NCI-H345 (cell line): ENCODE data around the gene SAP30L.

Experiments used
- DNase-seq: peaks from one replicate; lab custom pipeline; 2025; lab: John Stamatoyannopoulos, UW

Gene SAP30L, protein sequence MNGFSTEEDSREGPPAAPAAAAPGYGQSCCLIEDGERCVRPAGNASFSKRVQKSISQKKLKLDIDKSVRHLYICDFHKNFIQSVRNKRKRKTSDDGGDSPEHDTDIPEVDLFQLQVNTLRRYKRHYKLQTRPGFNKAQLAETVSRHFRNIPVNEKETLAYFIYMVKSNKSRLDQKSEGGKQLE

DNA sequence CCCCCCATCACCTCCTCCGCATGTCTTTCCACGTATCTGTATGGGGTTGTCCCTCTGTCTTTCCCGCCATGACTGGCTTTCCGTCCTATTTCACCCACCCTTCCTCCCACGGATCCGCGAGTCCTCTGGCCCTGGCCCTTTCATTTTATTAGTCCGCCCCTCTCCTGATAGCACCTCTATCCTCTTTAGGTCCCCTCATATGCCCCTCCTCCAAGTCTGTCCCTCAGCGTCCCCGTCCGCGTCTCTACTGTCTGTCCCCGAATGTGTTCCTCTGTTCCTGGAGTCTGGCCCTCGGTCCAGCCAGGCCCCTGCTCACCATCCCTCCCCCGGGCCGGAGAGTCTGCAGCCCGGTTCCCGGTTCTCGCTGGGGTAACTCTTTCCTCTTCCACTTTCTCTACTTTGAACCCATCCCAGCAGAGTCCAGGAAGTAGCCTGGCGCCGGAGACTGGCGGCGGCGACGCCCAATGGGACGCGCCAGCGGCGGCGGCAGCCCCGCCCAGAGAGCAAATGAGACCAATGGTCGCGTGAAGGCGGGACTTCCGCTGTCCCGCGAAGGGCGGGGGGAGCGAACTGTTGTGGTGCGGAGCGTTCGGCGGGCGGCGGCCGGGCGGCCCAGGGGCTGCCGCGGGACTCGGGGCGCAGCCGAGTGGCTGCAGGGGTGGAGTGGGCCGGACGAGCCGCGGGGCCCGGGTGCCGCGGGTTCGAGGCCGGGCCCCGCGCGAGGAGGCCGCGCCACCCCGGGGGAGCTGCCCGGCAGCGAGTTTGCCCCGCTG, at the start of gene SAP30L:
Gene SAP30L (plus strand): TSS at position 576 of the 773 bp plus-strand sequence. CDS start 608 bp downstream, outside the sequence.
- DNase-seq, result peak; percentile 96

DNA sequence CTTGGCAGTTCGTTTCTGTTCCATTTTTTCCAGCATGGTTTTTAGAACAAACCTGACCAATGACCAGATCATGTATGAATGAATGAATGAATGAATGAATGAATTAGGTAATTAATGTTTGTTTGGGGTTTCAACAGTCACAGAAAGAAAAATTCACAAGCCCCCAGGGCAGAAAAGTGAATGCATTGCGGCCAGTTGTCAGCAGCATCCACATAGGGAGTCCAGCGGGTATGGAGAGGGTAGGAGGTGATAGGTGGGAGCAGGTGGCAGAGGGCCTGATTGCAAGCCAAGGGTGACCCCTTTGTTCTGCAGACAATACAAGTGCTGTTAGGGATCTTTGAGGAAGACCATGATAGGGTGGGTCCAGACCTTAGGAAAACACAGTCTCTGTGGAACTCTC, 49.7 kb upstream of the SAP30L start:
- no peak for DNase-seq

DNA sequence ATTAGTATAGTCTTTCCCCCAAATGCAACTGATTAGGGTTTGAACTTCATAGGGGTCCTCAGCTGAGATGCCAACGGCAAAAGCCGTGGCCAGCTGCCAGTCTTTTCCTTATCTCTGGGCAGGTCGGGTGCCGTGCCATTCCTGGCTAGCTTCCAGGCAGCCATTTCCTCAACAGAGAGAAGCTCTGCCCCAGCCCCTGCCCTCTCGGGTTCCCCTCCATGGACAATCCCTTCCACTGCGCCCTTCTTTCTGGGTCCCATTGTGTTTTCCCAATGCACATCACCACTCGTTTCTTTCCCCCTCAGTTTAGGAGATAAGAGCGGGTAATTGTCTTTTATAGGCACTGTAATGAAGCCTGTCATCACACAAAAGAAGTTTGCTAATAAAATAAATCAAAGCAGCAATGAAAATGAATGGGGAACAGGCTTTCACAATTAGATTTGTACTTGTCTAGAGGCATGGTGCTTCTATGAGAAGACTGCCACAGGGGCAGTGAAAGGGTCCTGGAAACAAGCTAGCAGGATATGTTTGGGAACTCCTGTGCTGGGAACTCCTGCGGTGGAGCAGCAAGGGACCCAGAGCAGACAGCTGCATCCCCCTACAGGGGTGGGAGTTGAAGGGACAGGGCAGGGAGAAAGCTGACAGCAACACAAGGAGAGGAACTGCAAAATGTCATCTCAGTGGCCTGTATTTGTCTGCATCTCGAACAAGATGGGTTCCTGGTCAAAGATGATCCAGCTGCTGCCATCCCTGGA, 48.0 kb upstream of the SAP30L start:
- peak; percentile 80 for DNase-seq

DNA sequence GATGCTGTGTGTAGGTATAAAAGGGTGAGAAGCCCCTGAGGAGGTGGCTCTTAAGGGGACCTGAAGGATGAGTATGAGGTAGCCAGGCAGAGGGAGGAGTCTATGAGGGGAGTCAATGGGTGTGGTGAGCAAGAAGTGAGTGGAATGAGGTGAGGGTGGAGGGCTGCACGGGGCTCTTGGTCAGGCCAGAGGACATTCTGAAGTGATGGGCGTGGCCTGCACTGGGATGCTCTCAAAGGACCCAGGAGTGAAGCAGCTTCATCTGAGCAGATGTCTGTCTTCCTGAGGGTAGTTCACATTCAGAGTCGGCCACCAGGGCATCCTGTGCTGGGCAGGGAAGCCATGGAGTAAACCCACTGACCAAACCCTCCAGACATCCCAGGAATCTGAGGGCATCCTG, 45.1 kb upstream of the SAP30L start:
- no peak for DNase-seq

DNA sequence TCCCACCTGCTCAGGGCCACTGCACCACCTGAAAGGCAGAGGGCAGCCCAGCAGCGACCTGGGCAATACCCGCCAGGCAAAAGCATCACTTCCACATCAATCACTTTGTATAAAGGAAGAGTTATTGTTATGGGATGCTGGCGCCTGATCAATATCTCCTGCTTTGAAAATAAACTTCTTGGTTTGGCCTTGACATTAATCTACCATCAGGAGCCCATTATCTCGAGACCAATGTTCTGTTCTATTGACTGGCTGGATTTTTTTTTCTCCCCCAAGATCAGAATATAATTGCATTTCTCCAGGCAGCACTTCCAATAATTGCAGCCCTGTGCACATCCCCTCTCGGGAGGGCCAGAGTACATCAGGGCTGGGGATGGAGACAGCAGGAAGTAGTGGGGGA, 44.4 kb upstream of the SAP30L start:
- DNase-seq, result no peak

DNA sequence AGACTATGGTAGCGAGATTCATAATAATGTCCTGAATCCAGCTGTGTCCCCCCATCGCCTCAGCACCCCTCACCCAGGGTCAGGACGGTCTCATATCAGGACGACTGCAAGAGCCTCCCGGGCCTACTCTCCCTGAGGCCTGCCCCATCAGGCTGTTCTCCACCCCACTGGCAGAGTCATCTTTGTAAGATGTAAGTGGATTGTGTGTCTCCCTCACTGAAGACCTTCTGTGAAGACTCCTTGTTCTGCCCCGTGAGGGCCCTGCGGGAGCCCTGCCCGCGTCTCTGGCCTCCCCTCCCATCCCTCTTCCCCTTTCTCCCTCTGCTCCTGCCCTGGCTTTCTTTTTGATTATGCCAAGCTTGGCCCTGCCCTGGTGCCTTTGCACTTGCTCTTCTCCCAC, 43.9 kb upstream of the SAP30L start:
- DNase-seq, result no peak

DNA sequence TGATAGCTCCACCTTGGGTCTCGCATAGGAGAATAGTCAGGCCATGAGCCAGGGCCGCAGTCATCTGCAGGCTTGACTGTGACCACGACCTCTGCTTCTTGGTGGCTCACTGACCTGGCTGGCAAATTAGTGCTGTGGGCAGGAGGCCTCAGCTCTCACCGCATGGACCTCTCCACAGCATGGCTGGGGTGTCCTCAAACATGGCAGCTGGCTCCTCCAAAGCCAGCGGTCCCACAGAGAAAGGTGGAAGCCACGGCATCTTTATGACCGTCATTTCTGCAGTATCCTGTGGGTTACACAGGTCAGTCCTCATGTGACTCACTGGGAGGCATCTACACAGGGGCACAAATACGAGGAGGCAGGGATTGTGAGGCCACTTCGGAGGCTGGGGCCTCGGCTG, 43.2 kb upstream of the SAP30L start:
- no peak for DNase-seq

DNA sequence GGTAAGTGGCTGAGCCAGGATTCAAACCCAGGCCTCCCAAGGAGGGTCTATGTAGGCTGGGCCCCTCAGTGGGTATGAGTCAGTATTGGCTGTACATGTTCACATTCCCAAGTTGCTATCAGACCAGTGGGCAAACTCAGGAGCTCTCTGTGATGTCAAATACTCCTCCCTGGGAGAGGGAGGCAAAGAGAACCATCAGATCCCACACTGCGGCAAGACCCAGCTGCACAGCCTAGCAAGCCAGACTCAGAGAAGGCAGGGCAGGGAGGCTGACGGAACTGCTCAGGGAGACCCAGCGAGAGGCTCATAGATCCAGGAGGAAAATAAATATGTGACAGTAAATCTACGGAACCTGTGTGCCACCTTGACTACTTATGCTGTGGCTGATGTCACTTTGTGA, 42.6 kb upstream of the SAP30L start:
- no peak for DNase-seq

DNA sequence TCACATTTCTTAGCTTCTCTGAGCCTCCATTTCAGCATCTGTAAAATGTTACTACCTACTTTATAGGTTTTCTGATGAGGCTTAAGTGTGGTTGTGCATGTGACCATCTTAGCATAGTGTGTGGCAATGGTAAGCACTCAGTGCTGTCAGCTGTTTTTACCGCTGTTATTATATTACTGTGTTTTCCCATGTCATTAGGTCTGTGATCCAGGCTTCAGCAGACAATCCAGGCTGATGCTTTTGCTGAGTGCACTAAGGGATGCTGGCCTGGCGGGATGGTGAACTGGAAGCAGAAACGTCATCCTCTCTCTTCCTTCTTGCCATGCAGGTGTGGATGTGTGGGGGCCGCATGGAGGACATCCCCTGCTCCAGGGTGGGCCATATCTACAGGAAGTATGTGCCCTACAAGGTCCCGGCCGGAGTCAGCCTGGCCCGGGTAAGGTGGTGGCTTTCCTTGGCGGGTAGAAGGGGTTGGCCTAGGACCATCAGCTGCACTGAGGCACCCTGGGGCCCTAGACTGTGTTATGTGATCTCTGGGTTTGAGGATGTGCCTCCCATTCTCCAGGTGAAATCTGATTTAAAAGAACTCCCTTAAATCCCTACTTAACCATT, 41.9 kb upstream of the SAP30L start:
- DNase-seq, result no peak

DNA sequence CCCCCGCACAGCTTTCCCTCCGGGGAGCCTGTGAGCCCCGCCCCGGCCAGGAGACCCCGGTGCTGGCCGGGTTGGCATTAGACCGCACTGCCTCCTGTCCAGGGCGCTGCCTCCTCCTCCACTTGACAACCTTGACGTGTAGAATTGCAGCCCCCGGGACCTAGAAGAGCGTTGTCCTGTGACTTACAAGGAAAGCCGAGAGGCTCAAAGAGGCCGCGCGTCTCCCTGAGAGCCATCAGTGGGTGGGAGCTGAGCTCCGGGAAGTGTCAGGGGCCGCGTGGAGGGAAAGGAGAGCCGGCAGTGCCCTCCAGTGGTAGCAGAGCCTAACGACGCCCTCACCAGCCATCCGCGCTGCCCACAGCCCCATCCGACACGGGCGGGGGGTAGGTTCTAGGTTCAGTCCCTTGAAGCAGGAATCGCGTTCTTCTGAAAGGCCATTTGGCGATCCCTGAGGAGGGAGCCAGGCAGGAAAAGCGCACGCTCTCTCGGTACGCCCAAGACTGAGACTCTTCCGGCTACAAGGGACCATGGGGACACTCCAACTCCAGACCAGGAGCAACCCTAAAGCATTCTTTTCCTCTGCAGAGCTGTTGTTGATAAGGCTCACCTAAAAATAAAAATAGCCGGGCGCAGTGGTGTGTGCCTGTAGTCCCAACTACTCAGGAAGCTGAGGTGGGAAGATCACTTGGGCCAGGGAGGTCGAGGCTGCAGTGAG, 40.6 kb upstream of the SAP30L start:
- DNase-seq, result peak; percentile 69

DNA sequence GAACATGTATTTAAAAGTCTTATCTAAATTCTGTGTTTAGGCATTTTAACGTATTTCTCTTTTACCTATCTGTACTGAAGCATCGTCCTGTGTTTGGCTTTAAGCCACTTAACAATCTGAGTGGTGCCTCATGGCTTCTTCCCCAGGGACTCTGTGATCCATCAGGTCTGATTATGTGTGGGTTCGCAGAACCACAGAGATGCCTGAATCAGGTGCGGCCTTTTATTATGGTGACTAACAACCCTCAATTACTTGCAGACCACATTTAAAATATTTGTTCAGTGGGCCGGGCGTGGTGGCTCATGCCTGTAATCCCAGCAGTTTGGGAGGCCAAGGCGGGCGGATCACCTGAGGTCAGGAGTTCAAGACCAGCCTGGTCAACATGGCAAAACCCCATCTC, 39.6 kb upstream of the SAP30L start:
- no peak for DNase-seq

DNA sequence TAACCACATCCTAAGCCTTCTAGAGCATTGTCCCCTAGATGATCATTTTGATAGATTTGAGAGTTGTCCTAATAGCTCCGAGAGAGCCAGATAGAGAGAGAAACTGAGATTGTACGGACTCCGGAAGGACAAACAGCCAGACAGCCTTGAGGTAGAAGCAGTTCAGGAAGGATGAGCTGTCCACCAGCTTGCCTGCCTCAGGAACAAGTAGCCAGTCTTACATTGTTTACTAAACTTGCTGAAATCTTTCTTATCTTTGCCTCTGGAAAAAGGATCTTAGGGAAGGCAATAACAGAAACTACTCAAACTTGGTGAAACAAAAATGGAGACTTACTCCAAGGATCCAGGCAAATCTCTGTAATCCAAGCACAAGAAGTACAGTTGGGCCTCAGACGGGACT, 39.0 kb upstream of the SAP30L start:
- no peak for DNase-seq

DNA sequence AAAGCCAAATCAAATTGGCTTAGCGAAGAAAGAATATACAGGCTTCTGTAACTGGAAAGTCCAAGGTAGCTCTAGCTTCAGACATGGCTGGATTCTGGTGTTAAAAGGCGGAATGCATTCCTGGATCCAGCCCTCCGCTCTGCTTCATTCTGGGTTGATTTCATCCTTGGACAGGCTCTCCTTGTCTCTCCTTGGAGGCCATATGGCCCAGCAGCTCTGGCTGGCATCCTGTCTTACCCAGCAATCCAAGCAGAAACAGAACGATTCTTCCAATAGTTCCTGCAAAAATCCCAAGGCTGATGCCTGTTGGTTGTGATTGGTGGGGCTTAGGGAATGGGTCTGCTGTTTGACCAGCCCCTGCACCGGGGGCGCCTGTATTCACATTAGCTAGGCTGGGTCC, 37.0 kb upstream of the SAP30L start:
- no peak for DNase-seq

DNA sequence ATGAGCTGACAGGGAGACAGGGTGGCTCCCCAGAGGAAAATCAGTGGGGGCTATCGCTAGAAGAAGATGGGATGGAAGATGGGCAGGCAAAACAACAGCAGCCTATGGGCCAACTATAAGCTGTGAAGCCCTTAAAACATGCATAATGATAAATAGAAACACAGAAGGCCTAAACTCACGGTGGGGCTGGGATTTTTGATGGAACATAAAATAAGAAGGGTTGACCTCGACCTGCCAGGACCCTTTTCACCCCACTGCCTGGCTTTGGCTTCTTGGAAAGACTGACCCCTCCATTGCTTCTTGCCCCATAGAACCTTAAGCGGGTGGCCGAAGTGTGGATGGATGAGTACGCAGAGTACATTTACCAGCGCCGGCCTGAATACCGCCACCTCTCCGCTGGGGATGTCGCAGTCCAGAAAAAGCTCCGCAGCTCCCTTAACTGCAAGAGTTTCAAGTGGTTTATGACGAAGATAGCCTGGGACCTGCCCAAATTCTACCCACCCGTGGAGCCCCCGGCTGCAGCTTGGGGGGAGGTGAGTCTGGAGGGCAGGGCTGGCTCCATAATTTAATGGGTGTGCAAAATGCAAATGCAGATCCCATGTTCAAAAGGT, 36.5 kb upstream of the SAP30L start:
- DNase-seq, result no peak

DNA sequence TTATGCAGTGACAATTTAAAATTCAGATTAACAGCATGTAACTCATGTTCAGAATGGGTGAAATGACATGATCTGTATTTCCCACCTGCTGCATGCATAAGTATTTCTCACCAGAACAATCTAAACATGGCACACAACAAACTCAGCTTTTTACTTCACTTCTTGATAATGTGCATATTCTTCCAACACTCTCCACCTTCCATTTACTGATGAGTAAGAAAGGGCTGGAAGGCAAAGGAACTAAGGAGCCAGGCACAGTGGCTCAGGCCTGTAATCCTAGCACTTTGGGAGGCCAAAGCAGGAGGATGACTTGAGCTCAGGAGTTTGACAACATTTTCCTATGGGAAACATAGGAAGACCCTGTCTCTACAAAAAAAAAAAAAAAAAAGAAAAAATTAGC, 35.8 kb upstream of the SAP30L start:
- no peak for DNase-seq

DNA sequence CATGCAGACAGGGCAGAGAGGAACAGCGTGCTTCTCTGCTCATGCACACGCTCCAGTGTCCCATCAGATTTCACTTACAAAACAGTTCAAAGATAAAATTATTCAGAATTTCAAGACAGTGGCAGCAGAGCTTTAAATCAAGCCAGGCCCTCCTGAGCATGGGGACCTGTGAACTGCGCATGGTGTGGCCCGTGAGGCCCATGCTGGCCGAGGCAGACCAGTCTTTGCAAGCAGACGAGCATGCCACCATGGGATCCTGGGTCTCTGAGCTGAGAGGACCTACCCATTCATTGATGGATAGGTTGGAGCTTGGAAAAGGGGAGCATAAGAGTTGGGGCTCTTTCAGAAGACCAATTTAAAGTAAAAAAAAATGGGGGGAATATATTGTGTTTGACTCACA, 35.0 kb upstream of the SAP30L start:
- no peak for DNase-seq

DNA sequence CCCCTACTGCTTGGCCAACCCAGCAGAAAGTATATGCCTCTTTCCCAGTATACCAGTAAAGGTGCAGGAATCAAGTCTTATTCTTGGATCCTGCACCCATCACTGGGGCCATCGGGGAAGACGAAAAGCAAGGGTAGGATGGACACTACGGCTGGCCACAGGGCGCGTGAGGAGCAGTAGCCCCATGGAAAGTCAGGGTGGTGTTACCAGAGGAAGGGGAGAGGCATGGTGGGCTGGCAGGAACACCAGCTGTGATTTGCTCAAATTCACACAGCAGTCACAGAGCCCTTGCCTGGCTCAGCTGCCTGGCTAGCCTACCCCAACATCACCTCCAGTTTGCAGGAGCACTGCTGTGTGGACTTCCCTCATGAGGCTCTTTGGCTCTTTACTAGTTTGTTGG, 34.5 kb upstream of the SAP30L start:
- DNase-seq, result no peak

DNA sequence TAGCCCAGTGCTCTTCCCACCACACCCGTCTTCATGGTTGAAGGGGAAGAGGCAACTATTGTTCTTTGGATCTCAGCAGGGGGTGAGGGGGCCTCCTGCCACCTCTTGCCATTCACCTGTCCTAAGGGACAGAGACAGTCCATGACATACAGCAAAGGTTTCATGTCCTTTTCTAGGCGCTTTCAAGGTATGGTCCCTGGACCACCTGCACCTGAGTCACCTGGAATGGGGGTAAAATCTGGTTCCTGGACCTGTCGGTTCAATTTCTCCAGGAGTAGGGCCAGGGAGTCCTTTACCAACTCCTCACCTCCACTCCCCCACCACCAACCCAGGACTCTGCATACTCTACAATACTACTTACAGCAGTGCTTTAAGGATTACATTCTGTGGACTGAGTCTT, 33.5 kb upstream of the SAP30L start:
- no peak for DNase-seq

DNA sequence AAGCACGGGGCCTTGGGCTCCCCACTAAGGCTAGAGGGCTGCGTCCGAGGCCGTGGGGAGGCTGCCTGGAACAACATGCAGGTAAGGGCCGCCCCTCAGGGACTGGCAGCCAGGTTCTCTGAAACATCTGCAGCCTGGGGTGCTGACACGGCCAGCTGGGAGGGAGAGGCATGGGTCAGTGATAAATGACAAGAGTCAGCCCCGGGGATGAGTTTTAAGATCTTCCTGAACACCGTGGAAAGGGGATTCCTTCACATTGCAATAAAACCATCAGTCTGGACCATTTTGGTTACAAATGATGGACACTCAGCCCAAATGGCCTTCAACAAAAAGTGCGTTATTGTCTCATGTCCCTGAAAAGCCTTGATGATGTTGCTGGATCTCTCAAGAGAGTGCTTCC, 32.9 kb upstream of the SAP30L start:
- DNase-seq, result no peak

DNA sequence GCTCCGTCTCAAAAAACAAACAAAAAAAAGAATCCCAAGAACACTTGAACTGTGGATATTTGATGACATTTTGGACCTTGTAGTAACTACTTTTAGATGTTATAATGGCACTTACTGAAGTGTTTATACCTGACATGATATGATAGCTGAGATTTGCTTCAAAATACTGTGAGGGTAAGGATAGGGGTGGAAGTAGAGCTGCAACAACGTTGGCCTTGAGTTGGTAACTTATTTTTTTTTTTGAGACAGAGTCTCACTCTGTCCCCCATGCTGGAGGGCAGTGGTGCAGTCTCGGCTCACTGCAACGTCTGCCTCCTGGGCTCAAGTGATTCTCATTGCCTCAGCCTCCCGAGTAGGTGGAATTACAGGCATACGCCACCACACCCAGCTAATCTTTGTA, 30.7 kb upstream of the SAP30L start:
- no peak for DNase-seq

DNA sequence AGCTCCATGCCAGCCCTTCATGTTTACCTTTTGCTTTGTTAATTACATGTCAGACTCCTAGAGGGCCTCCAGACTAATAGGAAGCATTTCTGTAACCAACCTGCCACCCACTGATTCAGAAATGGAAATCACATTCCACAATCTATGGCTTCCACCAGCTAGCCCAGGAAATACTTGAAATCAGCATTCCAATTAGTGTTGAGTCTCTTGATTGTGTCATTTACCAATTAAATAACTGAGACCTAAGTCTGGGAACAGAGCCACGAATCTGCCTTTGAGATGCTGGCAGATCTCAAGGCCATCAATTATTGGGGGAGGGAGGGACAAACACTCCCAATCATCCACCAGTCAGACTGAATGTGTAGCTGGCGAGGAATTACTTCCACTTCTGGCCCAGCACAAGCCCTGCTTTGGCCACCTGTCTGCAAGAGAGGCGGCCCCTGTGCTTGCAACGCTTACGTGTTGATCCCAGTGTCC, 27.4 kb upstream of the SAP30L start:
- DNase-seq, result no peak

DNA sequence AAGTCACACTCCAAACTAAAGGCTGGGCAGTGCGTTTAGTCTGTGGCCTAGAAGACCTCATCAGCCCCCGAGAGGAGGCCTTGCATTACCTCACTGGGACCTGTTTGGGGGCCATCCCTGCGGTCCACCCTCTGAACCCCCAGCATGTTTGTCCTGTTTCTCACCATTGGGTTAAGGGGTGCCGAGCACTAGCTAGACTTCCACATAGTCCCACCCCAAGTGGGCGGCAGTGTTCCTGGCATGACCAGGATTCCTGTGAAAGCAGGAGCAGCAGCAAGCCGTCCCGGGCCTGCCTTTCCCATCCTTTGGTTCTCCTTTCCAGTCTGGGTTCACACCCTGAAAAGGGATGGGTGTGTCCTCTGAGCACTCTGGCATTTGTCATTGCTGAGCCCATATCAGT, 26.6 kb upstream of the SAP30L start:
- DNase-seq, result no peak
